ENCODE data around the gene JPH2.

Gene JPH2

GRCh38 chr20:44126445-44126844 lies 60.5 kb downstream of the JPH2 start:
- DNase-seq, result no peak

- no peak for DNase-seq
Measured at GRCh38 chr20:44125332-44126127, 61.5 kb downstream of the JPH2 start.

- DNase-seq, result no peak
Measured at GRCh38 chr20:44123874-44124535, 63.0 kb downstream of the JPH2 start.

DNA sequence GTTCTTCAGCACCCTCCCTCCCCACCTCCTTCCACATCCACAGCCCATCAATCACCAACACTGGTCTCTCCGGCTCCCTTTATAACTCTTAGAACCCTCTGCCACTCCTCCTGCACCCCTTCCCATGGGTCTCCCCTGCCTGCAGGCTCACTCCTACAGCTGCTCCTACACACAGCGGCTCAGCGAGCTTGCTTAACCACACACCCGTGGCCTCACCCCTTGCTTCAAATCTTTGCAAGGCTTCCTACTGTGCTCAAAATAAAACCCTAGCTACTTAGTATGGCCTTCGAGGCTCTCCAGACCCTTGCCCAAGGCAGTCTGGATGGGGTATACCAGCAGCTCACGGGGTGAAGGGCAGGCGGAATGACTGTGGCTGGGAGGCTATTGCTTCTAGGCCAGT lies 63.7 kb downstream of the JPH2 start:
- no peak for DNase-seq

- no peak for DNase-seq
Measured at GRCh38 chr20:44120676-44121425, 66.1 kb downstream of the JPH2 start.

GRCh38 chr20:44118185-44119033 lies 68.6 kb downstream of the JPH2 start:
- DNase-seq, result no peak

DNA sequence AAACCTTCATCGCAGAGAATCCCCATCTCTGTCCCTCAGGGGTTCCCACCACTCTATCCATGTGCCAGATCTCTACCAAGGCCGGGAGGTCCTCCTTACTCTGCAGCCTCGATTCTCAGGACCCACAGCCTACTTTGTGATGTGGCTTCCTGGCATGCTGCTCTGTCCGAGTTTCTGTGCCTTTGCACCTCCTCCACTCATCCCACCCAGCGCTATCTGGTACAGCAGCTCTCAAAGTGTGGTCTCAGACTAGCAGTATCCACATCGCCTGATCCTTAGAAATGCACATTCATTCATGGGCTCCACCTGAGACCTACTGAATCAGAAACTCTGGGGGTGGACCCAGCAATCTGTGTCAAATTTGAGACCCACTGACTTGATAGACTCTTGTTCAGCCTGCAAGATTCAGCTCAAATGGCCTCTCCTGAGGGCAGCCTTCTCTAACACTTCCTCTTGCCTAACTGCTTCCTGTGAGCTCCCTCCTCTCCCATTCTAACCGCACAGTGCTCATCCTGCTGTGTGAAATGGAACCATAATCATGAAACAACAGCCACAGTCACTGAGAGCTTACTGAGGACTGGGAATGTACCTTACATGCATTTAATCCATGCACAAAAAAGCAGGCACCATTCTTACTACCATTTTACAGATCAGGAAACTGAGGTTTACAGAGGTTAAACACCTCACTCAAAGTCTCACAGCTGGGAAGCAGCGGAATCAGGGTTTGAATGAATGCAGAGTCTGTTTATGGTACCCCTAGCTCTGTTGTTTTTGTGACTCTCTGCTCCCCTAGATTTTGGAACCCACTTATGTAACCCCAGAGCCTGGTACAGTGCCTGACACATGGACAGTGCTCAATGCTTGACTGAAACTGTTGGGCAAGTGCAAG lies 69.4 kb downstream of the JPH2 start:
- DNase-seq, result no peak

- DNase-seq, result no peak
Measured at GRCh38 chr20:44115762-44116644, 71.0 kb downstream of the JPH2 start.

GRCh38 chr20:44115181-44115580 lies 71.8 kb downstream of the JPH2 start:
- no peak for DNase-seq

DNA sequence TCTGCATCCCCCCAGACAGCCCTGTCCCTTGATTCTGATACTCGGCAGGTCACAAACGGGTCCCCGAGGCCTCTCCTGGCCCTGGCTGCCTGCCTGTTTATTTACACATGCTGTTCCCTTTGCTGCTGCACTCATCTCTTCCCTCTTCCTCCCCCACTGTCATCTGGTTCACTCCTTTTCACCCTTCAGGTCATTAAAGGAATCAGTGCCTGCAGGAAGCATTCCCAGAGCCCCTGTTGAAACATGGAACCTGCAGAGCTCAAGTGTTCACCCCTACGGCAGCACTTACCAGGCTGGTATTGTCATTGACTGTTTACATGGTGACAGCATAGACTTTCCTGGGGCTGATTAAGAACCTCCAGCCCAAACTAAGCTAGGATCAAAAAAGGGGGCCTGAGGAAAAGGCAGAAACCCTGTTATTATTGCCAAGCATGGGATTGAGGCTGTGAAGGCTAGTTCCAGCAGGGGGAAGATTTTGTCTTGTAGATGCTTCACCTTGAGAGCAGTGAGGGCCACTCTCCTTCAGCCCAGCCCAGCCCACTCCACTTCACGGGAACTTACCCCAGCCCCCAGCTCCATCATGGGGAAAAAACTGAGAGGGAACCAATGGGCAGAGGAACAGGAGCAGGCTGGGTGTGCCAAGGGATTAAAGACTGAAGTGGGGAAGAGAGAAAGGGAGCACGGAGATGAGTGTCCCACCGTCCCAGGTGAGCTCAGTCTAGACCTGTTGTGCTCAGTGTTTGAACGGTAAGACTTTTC lies 73.2 kb downstream of the JPH2 start:
- no peak for DNase-seq

DNA sequence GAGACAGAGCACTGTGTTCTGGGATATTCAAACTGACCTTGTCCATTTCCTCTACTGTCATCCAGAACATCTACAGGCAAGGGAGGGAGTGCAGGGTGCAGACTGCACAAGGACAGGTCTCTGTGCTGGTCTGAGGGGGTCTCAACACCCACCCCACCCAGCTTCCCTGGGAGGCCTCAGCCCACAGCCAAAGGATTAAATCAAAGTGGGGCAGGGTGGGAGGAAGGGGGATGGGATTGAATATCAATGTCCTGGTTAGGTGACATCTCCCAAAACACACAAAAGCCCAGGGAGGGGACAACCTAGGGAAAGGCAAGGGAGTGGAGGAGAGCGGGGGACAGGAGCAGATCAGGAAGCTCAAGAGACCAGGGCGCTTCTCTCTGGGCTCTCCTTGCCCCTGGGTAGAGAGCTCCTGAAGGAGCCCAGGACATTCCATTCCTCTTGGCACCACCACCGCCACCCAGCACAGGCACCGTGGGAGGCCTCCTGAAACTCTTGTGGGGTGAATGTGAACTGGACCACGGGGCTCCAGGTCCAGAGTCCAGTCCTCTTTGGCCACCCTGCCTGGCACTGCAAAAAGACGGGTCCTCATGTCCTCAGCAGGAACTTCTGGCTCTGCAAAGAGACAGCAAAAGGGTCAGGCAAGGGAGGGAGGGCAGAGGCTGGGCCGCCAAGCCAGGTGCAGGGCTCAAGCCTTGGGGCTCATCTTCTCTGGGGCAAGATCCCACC lies 73.9 kb downstream of the JPH2 start:
- no peak for DNase-seq

GRCh38 chr20:44112456-44112855 lies 74.5 kb downstream of the JPH2 start:
- DNase-seq, result no peak

- no peak for DNase-seq
Measured at GRCh38 chr20:44111712-44112335, 75.2 kb downstream of the JPH2 start.

DNA sequence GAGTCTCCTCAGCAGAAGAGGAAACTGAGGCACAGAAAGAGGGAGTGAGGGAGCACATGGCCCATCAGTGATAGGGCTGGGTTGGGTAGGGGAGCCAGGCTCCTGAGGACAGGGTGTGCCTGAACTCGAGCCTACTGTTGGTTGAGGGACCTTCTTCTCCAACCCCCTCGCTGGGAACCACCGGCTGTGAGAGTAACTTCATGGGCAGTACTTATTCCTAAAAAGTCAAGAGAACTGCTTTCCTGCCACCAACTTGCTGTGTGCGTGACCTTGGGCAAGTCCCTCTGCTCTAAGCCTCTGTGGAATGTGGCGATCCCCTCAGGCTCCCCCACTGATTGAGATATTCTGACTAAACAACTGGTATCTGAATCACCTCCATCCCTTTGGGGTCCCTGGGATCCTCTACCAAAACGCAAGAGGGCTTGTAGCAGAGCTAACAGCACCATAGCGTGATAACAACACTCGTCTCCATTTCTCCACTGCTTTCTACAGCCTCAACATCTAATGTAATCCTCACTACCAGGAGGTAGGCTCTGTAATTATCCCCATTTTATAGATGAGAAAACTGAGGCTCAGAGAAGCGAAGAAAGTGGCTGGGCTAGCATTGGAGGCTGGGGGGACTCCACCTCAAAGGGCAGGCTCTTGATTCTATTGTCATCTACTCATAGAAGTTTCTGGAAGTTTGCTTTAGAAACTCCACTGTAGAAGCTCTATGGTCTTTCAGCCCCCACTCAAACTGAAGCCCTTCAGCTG lies 76.0 kb downstream of the JPH2 start:
- no peak for DNase-seq

DNA sequence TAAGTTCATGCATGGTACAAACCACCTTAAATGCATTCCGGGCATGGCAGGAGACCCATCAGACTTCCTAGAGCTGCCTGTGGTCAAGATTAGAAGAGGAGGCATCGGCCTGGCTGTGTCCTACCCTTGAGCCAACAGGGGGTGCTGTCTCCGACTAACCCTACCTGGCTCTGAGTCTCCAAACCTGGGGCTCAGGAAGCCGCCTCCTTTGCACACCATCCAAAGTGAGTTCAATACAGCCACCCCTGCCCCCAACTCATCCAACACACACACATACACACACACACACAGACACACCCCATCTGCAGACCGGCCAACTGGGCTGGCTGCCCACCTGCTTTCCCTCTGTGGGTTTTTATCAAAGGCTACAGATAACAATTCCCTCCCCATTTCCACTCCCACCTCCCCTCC lies 77.0 kb downstream of the JPH2 start:
- no peak for DNase-seq

- DNase-seq, result no peak
Measured at GRCh38 chr20:44106615-44107014, 80.4 kb downstream of the JPH2 start.

Measured in anterior cingulate cortex (tissue), 58 donors.